Bronchial epithelial cell (primary cell): Measurements from ENCODE around the gene NFE2. TPM values are rescaled to one million over a fixed set of nuclear protein-coding genes. Genes with fewer than 3 reads are reported as not detected.
A peak's percentile ranks its signal among the peaks of the same experiment; 100 is the strongest.

Experiments
- DNase-seq: peaks from one replicate; pipeline ENCODE4 v3.0.0-alpha.2; 2010; ENCODE audit warnings: low read depth
- FAIRE-seq: peaks from 2 replicates; lab custom pipeline; 2011; peaks lifted over from hg19 to GRCh38; lab: Jason Lieb, UNC
- H3K27me3 ChIP-seq: 2 replicates; pipeline ENCODE4 v1.5.1; 2011; ENCODE audit warnings: low read length; ENCODE audit not compliant: control insufficient read depth, insufficient read depth
- H3K36me3 ChIP-seq: 2 replicates; pipeline ENCODE4 v1.5.1; 2011; ENCODE audit warnings: low read length; ENCODE audit not compliant: control insufficient read depth, insufficient read depth
- H3K4me3 ChIP-seq: 2 replicates; pipeline ENCODE4 v1.5.1; 2011; ENCODE audit warnings: mild to moderate bottlenecking, low read depth, low read length, control low read depth
- total RNA-seq: library from RNA; depleted of rRNA; stranded (reverse); fragments of >200 nt; gene quantifications from 2 replicates; pipeline ENCODE4 v1.2.1, GENCODE V29; 2014
- TF ChIP-seq, protein P1 (sequence below): IDR thresholded peaks from 2 replicates; pipeline ENCODE4 v1.5.1; 2011; ENCODE audit warnings: mild to moderate bottlenecking, moderate library complexity, low read length, control low read depth, inconsistent platforms; ENCODE audit not compliant: insufficient read depth, severe bottlenecking

Gene NFE2
- total RNA-seq, 1 donor from 2014 or later = not detected

DNA sequence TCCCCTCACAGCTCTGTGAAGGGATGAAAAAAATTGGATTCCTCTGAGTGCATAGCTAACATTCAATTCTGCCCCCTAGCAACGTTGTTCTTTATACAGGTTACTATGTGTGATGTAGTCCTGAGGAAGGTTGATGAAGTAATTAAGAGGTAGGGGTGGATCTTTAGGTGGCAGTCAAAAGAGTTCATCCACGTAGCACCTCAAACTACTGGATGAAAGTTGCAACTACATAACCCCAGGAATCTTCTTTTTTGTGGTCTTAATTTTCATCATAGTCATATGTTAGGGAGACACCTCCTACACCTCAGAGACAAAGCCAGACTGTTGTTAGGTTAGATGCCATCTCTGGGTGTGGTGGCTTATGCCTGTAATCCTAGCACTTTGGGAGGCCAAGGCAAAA, 10.2 kb upstream of the NFE2 start:
- Histone ChIP-seq H3K36me3 (no peaks in the 10 kb centered on the region), H3K27me3 (no peaks in the 10 kb centered on the region), H3K4me3 (no peak overlapping the region)
- no peak for FAIRE-seq
- DNase-seq = no peak
- TF ChIP-seq, protein P1, sequence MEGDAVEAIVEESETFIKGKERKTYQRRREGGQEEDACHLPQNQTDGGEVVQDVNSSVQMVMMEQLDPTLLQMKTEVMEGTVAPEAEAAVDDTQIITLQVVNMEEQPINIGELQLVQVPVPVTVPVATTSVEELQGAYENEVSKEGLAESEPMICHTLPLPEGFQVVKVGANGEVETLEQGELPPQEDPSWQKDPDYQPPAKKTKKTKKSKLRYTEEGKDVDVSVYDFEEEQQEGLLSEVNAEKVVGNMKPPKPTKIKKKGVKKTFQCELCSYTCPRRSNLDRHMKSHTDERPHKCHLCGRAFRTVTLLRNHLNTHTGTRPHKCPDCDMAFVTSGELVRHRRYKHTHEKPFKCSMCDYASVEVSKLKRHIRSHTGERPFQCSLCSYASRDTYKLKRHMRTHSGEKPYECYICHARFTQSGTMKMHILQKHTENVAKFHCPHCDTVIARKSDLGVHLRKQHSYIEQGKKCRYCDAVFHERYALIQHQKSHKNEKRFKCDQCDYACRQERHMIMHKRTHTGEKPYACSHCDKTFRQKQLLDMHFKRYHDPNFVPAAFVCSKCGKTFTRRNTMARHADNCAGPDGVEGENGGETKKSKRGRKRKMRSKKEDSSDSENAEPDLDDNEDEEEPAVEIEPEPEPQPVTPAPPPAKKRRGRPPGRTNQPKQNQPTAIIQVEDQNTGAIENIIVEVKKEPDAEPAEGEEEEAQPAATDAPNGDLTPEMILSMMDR = no peak

DNA sequence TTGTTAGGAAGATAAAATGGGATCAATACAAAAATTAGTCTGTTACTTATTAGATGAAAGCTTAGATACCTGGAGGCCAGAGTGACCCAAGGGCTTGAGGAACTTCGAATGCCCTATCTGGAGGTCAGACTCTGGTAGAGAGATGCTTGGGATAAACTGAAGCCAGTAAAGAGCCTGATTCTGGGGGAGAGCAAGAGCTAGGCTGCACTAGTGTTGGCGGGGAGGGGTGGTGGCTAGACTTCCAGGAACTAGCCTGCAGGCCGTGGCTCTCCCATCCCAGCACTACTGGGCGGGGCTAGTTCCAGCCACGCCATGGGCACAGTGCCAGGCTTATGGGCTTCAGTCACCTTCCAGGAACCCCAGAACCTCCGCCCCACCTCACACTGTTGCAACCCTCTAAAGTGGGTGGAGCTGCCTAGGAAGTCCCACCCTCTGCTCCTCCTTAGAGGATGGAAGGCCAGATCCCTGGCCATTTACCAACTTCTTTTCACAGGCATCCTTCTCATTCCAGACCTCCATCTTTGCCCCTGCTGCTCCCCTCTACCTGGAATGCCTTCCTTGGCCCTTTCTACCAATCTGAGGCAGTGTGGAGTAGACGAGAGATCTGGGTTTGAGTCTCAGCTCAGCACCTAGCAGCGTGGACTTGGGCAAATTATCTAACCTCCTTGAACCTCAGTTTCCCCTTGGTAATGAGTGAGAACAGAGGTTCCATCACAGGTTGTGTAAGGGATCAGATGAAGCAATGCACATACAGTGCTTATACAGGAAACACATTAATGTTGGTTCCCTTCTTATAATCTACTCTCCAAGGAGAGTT, 6.3 kb upstream of the NFE2 start:
- TF ChIP-seq, protein P1 = no peak
- H3K4me3 ChIP-seq = no peak overlapping the region
- no peaks in the 10 kb centered on the region for H3K36me3 ChIP-seq
- FAIRE-seq (no peak), DNase-seq (peak; percentile 93)
- no peaks in the 10 kb centered on the region for H3K27me3 ChIP-seq

DNA sequence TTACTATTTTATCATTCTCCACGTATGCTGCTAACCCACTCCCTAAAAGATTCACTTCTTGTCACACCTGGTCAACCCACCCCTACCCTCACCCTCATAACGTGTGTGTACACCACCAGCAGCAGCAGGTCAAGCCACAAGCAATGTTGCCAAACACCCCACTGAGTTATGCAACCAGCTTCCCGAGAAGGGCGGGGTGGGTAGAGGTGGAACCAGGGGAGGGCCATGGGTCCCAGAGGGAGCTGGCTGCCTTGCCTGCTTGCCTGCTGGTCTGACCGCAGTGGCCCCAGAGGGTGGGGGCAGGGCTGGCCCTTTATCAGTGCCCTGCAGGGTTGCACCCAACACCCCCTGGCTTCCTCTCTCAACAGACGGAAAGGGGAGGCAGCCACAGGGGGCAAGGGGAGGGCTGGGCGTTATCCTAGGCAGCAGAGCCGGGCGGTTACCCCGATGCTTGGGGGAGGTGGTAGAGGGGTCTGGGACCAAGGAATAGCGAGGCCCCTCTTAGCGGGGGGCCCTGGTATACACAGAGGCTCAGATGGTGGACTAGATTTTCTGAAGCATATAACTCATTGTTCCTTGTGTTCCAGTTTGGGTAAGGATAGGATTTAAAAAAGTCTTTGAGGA, 3.5 kb upstream of the NFE2 start:
- Histone ChIP-seq H3K27me3 (no peaks in the 10 kb centered on the region), H3K4me3 (no peak overlapping the region), H3K36me3 (no peaks in the 10 kb centered on the region)
- TF ChIP-seq, protein P1 = no peak
- FAIRE-seq (no peak), DNase-seq (peak; percentile 72)

DNA sequence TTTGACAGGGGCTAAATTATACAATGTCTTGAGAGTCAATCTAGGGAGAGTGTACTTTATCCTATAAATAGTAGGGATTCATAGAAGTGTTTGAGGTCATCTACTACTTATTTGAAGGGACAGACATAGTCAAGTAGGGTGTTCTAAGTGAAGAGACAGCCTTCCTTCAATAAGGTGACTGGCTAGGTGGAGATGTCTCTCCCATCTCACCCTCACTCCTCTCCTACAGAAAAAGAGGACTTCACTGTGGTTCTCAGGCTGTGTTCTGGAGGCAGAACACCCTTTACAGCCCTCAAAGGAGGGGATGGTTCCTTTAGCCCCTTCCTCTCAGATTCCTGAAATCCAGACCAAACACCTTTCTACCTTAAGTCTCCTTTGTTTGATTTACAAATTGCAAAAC, 2.8 kb upstream of the NFE2 start:
- no peak for FAIRE-seq

DNA sequence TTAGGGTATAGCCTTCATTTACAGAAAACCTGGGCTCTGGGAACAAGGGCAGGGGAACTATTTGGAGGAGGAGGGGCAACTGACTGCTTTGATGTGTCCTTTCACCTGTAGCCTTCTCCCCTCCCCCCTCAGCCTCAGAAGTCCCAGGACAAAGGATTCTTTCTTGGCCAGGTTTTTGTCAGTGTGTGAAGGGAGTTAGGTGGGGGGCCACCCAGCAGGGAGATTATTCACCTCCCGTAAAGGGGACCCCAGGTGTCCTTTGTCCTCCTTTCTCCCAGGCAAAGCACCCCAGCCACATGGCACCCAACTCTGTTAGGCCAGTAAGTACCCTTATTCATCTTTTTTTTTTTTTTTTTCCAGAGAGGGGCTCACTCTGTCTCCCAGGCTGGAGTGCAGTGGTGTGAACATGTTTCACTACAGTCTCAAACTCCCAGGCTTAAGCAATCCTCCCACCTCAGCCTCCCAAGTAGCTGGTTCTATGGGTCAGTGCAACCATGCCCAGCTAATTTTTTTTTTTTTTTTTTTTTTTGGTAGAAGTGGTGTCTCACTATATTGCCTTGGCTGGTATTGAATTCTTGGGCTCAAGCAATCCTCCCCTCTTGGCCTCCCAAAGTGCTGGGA, 723 bp upstream of the NFE2 start:
- DNase-seq = no peak
- no peaks in the 10 kb centered on the region for H3K36me3 ChIP-seq
- no peak for FAIRE-seq
- H3K4me3 ChIP-seq = no peak overlapping the region
- TF ChIP-seq, protein P1 = no peak
- no peaks in the 10 kb centered on the region for H3K27me3 ChIP-seq

More for the DNA sequence above, 2.8 kb upstream of the NFE2 start:
- Histone ChIP-seq H3K4me3 (no peak overlapping the region), H3K36me3 (no peaks in the 10 kb centered on the region), H3K27me3 (no peaks in the 10 kb centered on the region)
- TF ChIP-seq, protein P1 = no peak
- no peak for DNase-seq
